Measurements from ENCODE around the gene SMG6. TPM values are rescaled to one million over a fixed set of nuclear protein-coding genes. Genes with fewer than 3 reads are reported as not detected.
A peak's percentile ranks its signal among the peaks of the same experiment; 100 is the strongest.

Gene SMG6
- total RNA-seq, 1 donor from 2014 or later: 31.6 TPM

- peak within 1 kb of the TSS; percentile 92 for H3K4me3 Mint-ChIP-seq
- no peaks in the 10 kb centered on the region for H3K9me3 Mint-ChIP-seq
- intact Hi-C loops (cut with micrococcal nuclease): loop anchor here (1.0 to 2.0 kb wide), 2 partner anchors 11 to 359 kb away; partner anchors contain the start of genes DPH1 and MNT
- H3K36me3 Mint-ChIP-seq (ENCODE audit: low read depth): peaks cover 50% of the 10 kb centered on the region
- DNase-seq: peak; percentile 100
- H3K27ac Mint-ChIP-seq: peak within 1 kb of the TSS; percentile 94
- H3K4me1 Mint-ChIP-seq: peaks cover 15% of the 10 kb centered on the region
- no peaks in the 10 kb centered on the region for H3K27me3 Mint-ChIP-seq
Measured at GRCh38 chr17:2041561-2042389, 261.8 kb downstream of the SMG6 start, which contains the start of gene OVCA2. Gene OVCA2, plus strand, starts transcription at chr17:2042022. Its CDS starts 26 bp downstream, at chr17:2042048.

DNA sequence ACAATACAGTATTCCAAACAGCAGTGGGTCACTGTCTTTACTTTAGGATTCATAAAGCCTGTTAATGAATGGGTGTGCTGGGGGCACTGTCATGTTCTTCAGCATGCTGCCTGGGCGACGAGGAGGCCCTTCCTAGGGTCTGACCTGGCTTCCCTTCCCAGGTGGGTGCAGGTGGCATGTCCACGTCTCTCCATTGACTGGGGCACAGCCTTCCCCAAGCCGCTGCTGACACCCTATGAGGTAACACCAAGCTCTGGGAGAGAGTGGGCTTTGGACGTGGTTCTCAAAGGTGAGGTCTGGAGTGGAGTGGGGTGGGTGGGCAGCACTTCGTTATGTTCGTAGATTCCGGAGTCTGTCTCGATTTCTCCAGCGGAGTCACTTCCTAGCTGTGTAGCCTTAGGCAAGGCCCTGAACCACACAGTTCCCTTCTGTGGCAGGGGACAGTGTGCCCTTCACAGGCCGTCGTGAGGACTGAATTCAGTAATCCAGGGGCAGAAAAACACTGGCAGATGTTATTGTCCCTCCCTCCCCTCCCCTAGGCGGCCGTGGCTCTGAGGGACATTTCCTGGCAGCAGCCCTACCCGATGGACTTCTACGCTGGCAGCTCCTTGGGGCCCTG is 262.5 kb downstream of the SMG6 start:
- Mint-ChIP-seq H3K27ac (peak overlapping the region; percentile 25), H3K36me3 (ENCODE audit: low read depth) (peaks cover 56% of the 10 kb centered on the region)

GRCh38 chr17:2040219-2040827 is 263.3 kb downstream of the SMG6 start:
- no peak overlapping the region for H3K27ac Mint-ChIP-seq
- peaks cover 15% of the 10 kb centered on the region for H3K4me1 Mint-ChIP-seq
- intact Hi-C loops (cut with micrococcal nuclease): no loop called here
- peak overlapping the region; percentile 18 for H3K4me3 Mint-ChIP-seq
- peaks cover 57% of the 10 kb centered on the region for H3K36me3 Mint-ChIP-seq (ENCODE audit: low read depth)
- no peak for DNase-seq
- no peaks in the 10 kb centered on the region for H3K27me3 Mint-ChIP-seq
- no peaks in the 10 kb centered on the region for H3K9me3 Mint-ChIP-seq

More for the DNA sequence above, 262.5 kb downstream of the SMG6 start:
- no peak for DNase-seq
- H3K9me3 Mint-ChIP-seq: no peaks in the 10 kb centered on the region
- intact Hi-C loops (cut with micrococcal nuclease): loop anchor here (1.0 kb wide), 1 partner anchor 11 kb away; the partner anchor contains the start of gene DPH1
- H3K27me3 Mint-ChIP-seq: no peaks in the 10 kb centered on the region
- peaks cover 15% of the 10 kb centered on the region for H3K4me1 Mint-ChIP-seq
- peak overlapping the region; percentile 92 for H3K4me3 Mint-ChIP-seq

DNA sequence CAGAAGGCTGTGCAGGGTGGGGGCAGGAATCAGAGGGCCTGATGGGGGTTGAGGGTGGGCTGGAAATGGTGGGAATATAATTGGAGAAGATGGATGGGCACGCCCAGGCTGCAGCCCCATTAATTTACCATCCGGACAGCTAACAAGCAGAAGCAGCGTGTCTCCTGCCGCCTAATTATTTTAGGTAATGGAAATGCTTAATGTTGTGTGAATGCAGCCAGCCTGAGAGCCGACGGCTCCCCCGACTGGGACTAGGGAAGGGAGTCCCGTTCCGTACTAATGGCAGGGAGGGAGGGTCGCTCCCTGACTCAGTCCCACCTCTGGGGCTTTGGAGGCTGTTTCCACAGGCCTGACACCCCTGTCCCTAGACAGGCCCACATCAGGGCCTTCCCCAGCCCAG is 266.4 kb downstream of the SMG6 start:
- H3K27me3 Mint-ChIP-seq: no peaks in the 10 kb centered on the region

GRCh38 chr17:2035541-2036488 is 267.8 kb downstream of the SMG6 start:
- Mint-ChIP-seq H3K4me1 (peaks cover 4% of the 10 kb centered on the region), H3K27me3 (no peaks in the 10 kb centered on the region), H3K27ac (no peak overlapping the region), H3K9me3 (no peaks in the 10 kb centered on the region), H3K36me3 (ENCODE audit: low read depth) (peaks cover 33% of the 10 kb centered on the region), H3K4me3 (no peak overlapping the region)
- intact Hi-C loops (cut with micrococcal nuclease): no loop called here
- no peak for DNase-seq

More for the DNA sequence above, 266.4 kb downstream of the SMG6 start:
- no peak overlapping the region for H3K4me3 Mint-ChIP-seq
- intact Hi-C loops (cut with micrococcal nuclease): no loop called here
- H3K36me3 Mint-ChIP-seq (ENCODE audit: low read depth): peaks cover 36% of the 10 kb centered on the region
- H3K27ac Mint-ChIP-seq: no peak overlapping the region
- H3K9me3 Mint-ChIP-seq: no peaks in the 10 kb centered on the region
- H3K4me1 Mint-ChIP-seq: peaks cover 2% of the 10 kb centered on the region
- DNase-seq: no peak

DNA sequence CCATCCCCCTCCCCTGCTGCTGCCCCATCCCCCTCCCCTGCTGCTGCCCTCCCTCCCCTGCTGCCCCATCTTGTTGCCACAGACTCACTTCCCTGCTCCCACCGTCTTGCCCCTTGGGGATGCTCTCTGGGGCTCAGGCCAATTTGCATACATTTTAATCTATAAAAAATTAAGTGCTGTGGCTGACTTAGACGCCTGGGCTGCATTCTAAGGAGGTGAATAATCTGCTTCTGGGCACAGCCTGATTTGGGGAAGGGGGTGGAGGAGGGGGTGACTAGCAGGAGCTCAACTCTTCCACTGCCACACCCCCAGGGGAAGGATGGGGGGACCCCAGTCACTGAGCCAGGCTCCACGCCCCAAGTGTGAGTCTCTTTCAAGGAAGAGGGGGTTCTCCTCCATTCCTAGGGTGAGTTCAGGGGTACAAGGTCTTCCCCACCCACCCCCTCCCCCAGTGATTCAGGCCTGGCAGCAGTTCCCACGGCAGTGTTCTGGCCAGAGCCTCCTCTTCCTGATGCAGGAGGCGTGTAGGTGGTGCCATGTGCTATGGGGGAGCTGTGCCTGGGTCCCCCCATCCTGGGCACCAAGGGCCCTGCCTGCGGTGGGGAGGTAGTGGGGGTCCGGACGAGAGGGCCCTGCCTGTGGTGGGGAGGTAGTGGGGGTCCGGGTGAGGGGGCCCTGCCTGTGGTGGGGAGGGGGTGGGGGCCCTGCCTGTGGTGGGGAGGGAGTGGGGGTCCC is 268.6 kb downstream of the SMG6 start:
- no peak overlapping the region for H3K4me3 Mint-ChIP-seq
- no peak for DNase-seq
- no peaks in the 10 kb centered on the region for H3K9me3 Mint-ChIP-seq
- H3K4me1 Mint-ChIP-seq: peaks cover 8% of the 10 kb centered on the region
- H3K36me3 Mint-ChIP-seq (ENCODE audit: low read depth): peaks cover 28% of the 10 kb centered on the region
- intact Hi-C loops (cut with micrococcal nuclease): loop anchor here (5.0 kb wide), 1 partner anchor 388 kb away; the partner anchor contains the start of genes RILP and SCARF1
- H3K27me3 Mint-ChIP-seq: no peaks in the 10 kb centered on the region
- H3K27ac Mint-ChIP-seq: no peak overlapping the region

- no peaks in the 10 kb centered on the region for H3K9me3 Mint-ChIP-seq
- intact Hi-C loops (cut with micrococcal nuclease): loop anchor here (5.0 kb wide), 1 partner anchor 387 kb away; the partner anchor contains the start of genes RILP and SCARF1
- no peak overlapping the region for H3K4me3 Mint-ChIP-seq
- H3K36me3 Mint-ChIP-seq (ENCODE audit: low read depth): peaks cover 23% of the 10 kb centered on the region
- no peak for DNase-seq
- H3K27ac Mint-ChIP-seq: no peak overlapping the region
- H3K4me1 Mint-ChIP-seq: peaks cover 10% of the 10 kb centered on the region
- no peaks in the 10 kb centered on the region for H3K27me3 Mint-ChIP-seq
Measured at GRCh38 chr17:2034157-2034556, 269.4 kb downstream of the SMG6 start.

DNA sequence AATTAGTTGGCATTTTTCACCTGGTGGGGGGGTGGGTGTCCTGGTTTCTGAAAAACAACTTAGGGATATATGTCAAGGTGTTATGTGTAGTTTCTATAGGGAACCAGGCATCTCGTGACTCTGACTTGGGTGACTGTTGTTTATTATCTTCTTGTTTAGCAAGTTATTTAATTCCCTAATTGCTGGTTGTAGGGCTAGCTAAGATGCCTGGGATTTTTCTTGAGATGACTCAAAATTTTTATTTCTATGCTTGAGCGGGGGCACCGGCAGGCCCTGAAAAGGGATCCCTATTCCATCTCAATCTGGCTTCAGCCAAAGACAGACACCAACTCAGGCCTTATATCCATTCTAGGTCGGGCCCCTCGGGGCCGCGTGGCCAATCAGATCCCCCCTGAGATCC is 270.4 kb downstream of the SMG6 start:
- intact Hi-C loops (cut with micrococcal nuclease): loop anchor here (5.0 kb wide), 1 partner anchor 386 kb away; the partner anchor contains the start of genes RILP and SCARF1
- peaks cover 12% of the 10 kb centered on the region for H3K4me1 Mint-ChIP-seq
- no peak overlapping the region for H3K27ac Mint-ChIP-seq
- no peak for DNase-seq
- H3K27me3 Mint-ChIP-seq: peaks cover 9% of the 10 kb centered on the region
- peaks cover 18% of the 10 kb centered on the region for H3K36me3 Mint-ChIP-seq (ENCODE audit: low read depth)
- no peak overlapping the region for H3K4me3 Mint-ChIP-seq
- no peaks in the 10 kb centered on the region for H3K9me3 Mint-ChIP-seq

DNA sequence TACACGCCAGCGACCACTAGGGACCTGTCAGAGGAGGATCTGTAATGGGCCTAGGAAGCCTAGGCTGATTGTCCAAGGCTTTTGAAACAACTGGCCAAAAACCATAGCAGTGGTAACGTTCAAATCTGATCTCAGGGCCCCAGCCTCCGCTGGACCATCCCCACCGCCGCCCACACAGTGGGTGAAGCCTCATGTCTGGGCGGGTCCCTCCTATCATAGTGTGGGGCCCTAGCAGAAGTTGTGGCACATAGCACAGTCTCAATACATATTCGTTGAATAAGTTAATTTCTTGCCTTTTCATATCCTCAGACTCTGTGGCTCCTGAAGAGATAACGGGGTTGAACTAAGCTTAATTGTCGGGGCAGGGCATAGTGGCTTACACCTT is 272.8 kb downstream of the SMG6 start:
- H3K36me3 Mint-ChIP-seq (ENCODE audit: low read depth): peaks cover 2% of the 10 kb centered on the region
- peak overlapping the region; percentile 87 for H3K27ac Mint-ChIP-seq
- no peaks in the 10 kb centered on the region for H3K9me3 Mint-ChIP-seq
- intact Hi-C loops (cut with micrococcal nuclease): loop anchor here (1.0 to 5.0 kb wide), 3 partner anchors 11 to 383 kb away; partner anchors contain the start of genes RILP and SCARF1
- peaks cover 18% of the 10 kb centered on the region for H3K4me1 Mint-ChIP-seq
- H3K27me3 Mint-ChIP-seq: peaks cover 30% of the 10 kb centered on the region
- DNase-seq: no peak
- H3K4me3 Mint-ChIP-seq: peak overlapping the region; percentile 97

DNA sequence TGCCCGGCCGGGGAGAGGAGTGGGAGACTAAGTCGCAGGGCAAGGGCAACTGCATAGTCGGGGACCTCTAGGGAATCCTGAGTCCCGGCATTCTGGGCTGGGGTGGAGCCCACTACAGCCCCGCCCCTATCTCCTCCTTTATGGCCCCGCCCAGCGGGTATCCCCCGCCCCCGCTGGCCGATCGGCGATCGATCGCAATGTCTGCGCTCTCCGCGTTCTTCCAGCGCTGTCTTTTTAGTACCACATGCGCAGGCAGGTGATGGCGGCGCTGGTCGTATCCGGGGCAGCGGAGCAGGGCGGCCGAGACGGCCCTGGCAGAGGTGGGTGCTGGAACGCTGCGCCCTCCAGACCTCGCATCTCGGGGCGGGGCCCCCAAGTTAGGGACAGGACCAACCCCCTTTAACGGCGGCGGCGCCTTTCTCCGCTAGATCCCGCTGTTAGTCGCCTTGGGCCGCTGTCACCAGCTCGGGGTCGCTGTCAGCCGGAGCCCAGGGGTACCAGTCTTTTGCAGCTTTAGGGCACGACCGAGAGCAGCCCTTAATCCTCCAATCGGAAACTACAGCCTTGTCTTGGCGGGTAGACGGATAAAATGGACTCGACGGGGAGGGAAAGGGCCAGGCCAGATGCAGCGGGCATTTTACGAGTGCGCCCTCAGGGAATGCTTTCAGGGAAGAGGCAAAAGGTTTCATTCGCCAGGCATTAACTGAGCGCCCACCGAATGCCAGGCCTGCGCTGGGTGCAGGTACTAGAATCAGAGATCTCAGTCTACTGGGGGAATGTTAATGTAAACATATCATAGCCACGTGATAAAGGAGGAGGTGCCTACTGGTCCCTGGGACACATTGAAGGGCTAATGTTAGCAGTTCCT is 273.4 kb downstream of the SMG6 start, which contains the start of gene DPH1:
Gene DPH1 (plus strand): TSS at position 243 of the 868 bp plus-strand sequence. CDS start 17 bp downstream, at position 260.
- H3K27me3 Mint-ChIP-seq: peaks cover 34% of the 10 kb centered on the region
- peaks cover 2% of the 10 kb centered on the region for H3K36me3 Mint-ChIP-seq (ENCODE audit: low read depth)
- H3K4me3 Mint-ChIP-seq: peak within 1 kb of the TSS; percentile 97
- peaks cover 19% of the 10 kb centered on the region for H3K4me1 Mint-ChIP-seq
- intact Hi-C loops (cut with micrococcal nuclease): loop anchor here (1.0 to 5.0 kb wide), 4 partner anchors 11 to 383 kb away; partner anchors contain the start of genes RILP and SCARF1
- H3K27ac Mint-ChIP-seq: peak within 1 kb of the TSS; percentile 87
- peak; percentile 96 for DNase-seq
- no peaks in the 10 kb centered on the region for H3K9me3 Mint-ChIP-seq

DNA sequence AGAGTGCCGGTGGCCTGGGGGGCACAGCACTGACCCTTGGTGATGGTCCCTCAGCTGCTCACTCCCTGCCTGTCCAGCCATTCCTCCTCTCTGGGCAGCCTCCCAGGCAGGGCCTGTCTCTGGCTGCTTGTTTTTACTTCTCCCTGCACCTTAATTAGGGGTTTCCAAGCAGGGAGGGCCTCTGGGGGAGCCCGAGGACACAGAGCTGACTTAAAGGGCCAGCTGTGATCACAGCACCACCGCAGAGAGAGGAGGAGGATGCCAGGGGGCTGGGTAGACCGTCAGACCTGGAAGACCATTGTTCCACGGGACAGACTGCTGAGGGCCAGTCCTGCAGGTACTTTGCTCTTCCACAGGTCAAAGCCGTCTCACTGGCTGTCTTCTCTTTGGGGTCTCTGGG is 274.8 kb downstream of the SMG6 start:
- no peak overlapping the region for H3K27ac Mint-ChIP-seq
- H3K4me1 Mint-ChIP-seq: peaks cover 21% of the 10 kb centered on the region
- peaks cover 34% of the 10 kb centered on the region for H3K27me3 Mint-ChIP-seq
- H3K4me3 Mint-ChIP-seq: no peak overlapping the region
- H3K36me3 Mint-ChIP-seq (ENCODE audit: low read depth): no peaks in the 10 kb centered on the region
- no peaks in the 10 kb centered on the region for H3K9me3 Mint-ChIP-seq
- intact Hi-C loops (cut with micrococcal nuclease): loop anchor here (5.0 kb wide), 1 partner anchor 121 kb away; no protein-coding TSS in a partner anchor
- DNase-seq: no peak

Data from activated CD4-positive, alpha-beta T cell treated with anti-CD3 and anti-CD28 coated beads, Interleukin-2, amount 10 ng/mL, durations not matched to agents 24 days and 14 days (primary cell).